CD4-positive, alpha-beta T cell (primary cell): ENCODE measurements around the gene IL18R1. TPM values are rescaled to one million over a fixed set of nuclear protein-coding genes. Genes with fewer than 3 reads are reported as not detected.

ENCODE experiments used
- ATAC-seq: fragments of 200-7000 bp; cut with Tn5 transposase; one replicate; pipeline ENCODE4 v1.10.0; 2022; ENCODE audit warnings: mild to moderate bottlenecking; ENCODE audit not compliant: poor library complexity
- CTCF ChIA-PET: fragments of 350-600 bp; sonication (Branson Sonifier 250); formaldehyde crosslinking; loops from one replicate; lab custom pipeline; 2021; ENCODE audit warnings: antibody characterized with exemption, inconsistent platforms; lab: Charles Lee
- POLR2A ChIA-PET: fragments of 350-600 bp; sonication (Branson Sonifier 250); formaldehyde crosslinking; loops from one replicate; lab custom pipeline; 2021; ENCODE audit warnings: antibody characterized with exemption, inconsistent platforms; lab: Charles Lee
- DNase-seq, 14 experiments: peaks; one replicate each; pipeline ENCODE4 v3.0.0-alpha.2; 2013 to 2020; ENCODE audit warnings: mixed read lengths in 2 of 14
- H3K27ac ChIP-seq, 2 donors: one replicate each; pipeline versions ENCODE4 v1.5.1 to v1.7.0; 2013; ENCODE audit warnings: low read length in 2 of 2, low read depth in 1 of 2, mild to moderate bottlenecking in 1 of 2
- H3K27me3 ChIP-seq, 2 experiments: 1 replicate in 1 of 2; 2 replicates in 1 of 2; pipeline versions ENCODE4 v1.6.1 to v1.7.0; 2013; ENCODE audit warnings: low read length in 2 of 2, control low read depth in 1 of 2, mild to moderate bottlenecking in 1 of 2, moderate library complexity in 1 of 2; ENCODE audit not compliant: insufficient read depth in 2 of 2, control insufficient read depth in 1 of 2
- H3K36me3 ChIP-seq: one replicate; pipeline ENCODE4 v1.6.1; 2013; ENCODE audit warnings: low read length, control low read depth; ENCODE audit not compliant: insufficient read depth
- H3K4me1 ChIP-seq: one replicate; pipeline ENCODE4 v1.6.1; 2013; ENCODE audit warnings: low read length, control low read depth; ENCODE audit not compliant: insufficient read depth
- H3K4me3 ChIP-seq: one replicate; pipeline ENCODE4 v1.5.1; 2013; ENCODE audit warnings: mild to moderate bottlenecking, low read length, moderate library complexity
- H3K9me3 ChIP-seq, 2 experiments: 1 replicate in 1 of 2; 2 replicates in 1 of 2; pipeline versions ENCODE4 v1.6.1 to v1.7.0; 2013; ENCODE audit warnings: low read length in 2 of 2, mild to moderate bottlenecking in 2 of 2, control low read depth in 1 of 2, moderate library complexity in 1 of 2; ENCODE audit not compliant: control insufficient read depth in 1 of 2, insufficient read depth in 1 of 2
- H3K27ac Mint-ChIP-seq: one replicate; pipeline ENCODE4 v1.8.0; 2020; ENCODE audit warnings: mixed read lengths
- H3K27me3 Mint-ChIP-seq: one replicate; pipeline ENCODE4 v1.8.0; 2021; ENCODE audit warnings: mixed read lengths
- H3K36me3 Mint-ChIP-seq: one replicate; pipeline ENCODE4 v1.8.0; 2021; ENCODE audit warnings: low read depth, mixed read lengths
- H3K4me1 Mint-ChIP-seq: one replicate; pipeline ENCODE4 v1.8.0; 2021; ENCODE audit warnings: low read depth, mixed read lengths
- H3K4me3 Mint-ChIP-seq: one replicate; pipeline ENCODE4 v1.8.0; 2020; ENCODE audit warnings: mild to moderate bottlenecking, mixed read lengths
- H3K9me3 Mint-ChIP-seq: one replicate; pipeline ENCODE4 v1.8.0; 2020; ENCODE audit warnings: mixed read lengths
- CTCF ChIP-seq: fragments of 200-600 bp; IDR thresholded peaks from one replicate; pipeline ENCODE4 v1.8.0; 2022; ENCODE audit warnings: antibody characterized with exemption, mild to moderate bottlenecking
- intact Hi-C, 2 experiments: fragments of 100-400 bp; cut with DNase I in 1 of 2; cut with micrococcal nuclease in 1 of 2; formaldehyde crosslinking; loops; one replicate each; pipeline versions ENCODE4 v1.15.1 to v1.9.0; 2023 to 2025; cut with DNase I, micrococcal nuclease
- total RNA-seq, 174 experiments: library from RNA in 2 of 174; stranded (reverse) in 2 of 174; gene quantifications; one replicate each; pipeline ENCODE4 v1.2.3 and lab custom pipeline; 2021 to 2026

IL18R1 gene
- total RNA-seq, 2 experiments from 2014 or later, result 7.6 to 9.1 TPM

- ChIA-PET CTCF (no interaction called here), POLR2A (no interaction called here)
- Histone ChIP-seq H3K27ac (no peak overlapping the region), H3K4me1 (peaks cover 5% of the 10 kb centered on the region), H3K9me3 (no peaks in the 10 kb centered on the region), H3K27me3 (no peaks in the 10 kb centered on the region), H3K4me3 (no peak overlapping the region), H3K36me3 (no peaks in the 10 kb centered on the region)
- no peaks in the 10 kb centered on the region for H3K36me3 Mint-ChIP-seq
- peaks cover 22% of the 10 kb centered on the region for H3K4me1 Mint-ChIP-seq
- no peak for ATAC-seq
- no peaks in the 10 kb centered on the region for H3K27me3 Mint-ChIP-seq
- intact Hi-C loops, result no loop called here
- DNase-seq, result no peak
- no peak overlapping the region for H3K27ac Mint-ChIP-seq
- TF ChIP-seq CTCF, result no peak
- no peak overlapping the region for H3K4me3 Mint-ChIP-seq
- no peaks in the 10 kb centered on the region for H3K9me3 Mint-ChIP-seq
Measured at GRCh38 chr2:102396012-102396411, 40.4 kb downstream of the IL18R1 start.

GRCh38 chr2:102397209-102397608, 41.6 kb downstream of the IL18R1 start:
- no peak overlapping the region for H3K4me3 ChIP-seq
- DNase-seq, result no peak
- ATAC-seq, result no peak
- H3K27ac ChIP-seq, result no peak overlapping the region
- H3K36me3 ChIP-seq, result no peaks in the 10 kb centered on the region
- no peaks in the 10 kb centered on the region for H3K9me3 ChIP-seq
- H3K4me1 ChIP-seq, result peaks cover 3% of the 10 kb centered on the region
- ChIA-PET POLR2A (interaction anchor here (1.1 kb wide), 1 partner anchor 1970 kb away, joined by 3 read pairs; no protein-coding TSS in a partner anchor), CTCF (no interaction called here)
- Mint-ChIP-seq H3K9me3 (no peaks in the 10 kb centered on the region), H3K36me3 (no peaks in the 10 kb centered on the region), H3K4me1 (peaks cover 14% of the 10 kb centered on the region), H3K27me3 (no peaks in the 10 kb centered on the region), H3K4me3 (no peak overlapping the region), H3K27ac (no peak overlapping the region)
- intact Hi-C loops, result no loop called here
- no peaks in the 10 kb centered on the region for H3K27me3 ChIP-seq
- TF ChIP-seq CTCF, result no peak

DNA sequence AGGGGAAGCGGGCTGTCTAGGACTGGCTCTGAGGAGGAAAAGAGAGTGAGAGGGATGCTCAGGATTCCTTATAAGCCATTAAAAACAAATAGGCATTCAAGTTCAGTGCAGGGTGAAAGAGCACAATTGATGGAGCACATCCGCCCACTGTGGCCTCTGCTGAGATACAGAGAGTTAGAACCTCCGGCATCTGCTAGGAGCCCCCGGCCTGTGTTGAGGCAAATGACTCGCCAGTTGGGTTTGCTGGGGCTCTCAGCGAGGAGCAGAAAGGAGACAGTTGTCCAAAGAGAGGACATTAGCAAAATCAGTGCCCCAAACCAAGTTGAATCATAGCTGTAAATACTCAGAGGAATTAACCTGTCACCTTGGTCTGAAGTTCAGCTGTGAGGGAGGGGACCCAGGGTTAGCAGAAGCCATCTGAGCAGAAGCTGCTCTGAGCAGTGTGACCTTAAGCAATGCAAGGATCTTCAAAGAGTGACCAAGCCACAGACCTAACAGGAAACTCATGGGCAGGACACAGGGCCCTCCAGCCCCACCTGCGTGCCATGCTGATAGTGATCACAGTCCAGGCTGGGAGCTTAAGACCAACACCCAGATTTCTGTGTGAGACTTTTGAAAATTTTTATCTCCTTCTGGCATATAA, 44.0 kb downstream of the IL18R1 start:
- Mint-ChIP-seq H3K36me3 (no peaks in the 10 kb centered on the region), H3K4me1 (peaks cover 13% of the 10 kb centered on the region), H3K9me3 (no peaks in the 10 kb centered on the region), H3K4me3 (no peak overlapping the region), H3K27ac (no peak overlapping the region), H3K27me3 (no peaks in the 10 kb centered on the region)
- no peaks in the 10 kb centered on the region for H3K27me3 ChIP-seq
- ChIA-PET POLR2A (no interaction called here), CTCF (no interaction called here)
- H3K4me1 ChIP-seq, result peaks cover 3% of the 10 kb centered on the region
- H3K9me3 ChIP-seq, result no peaks in the 10 kb centered on the region
- TF ChIP-seq CTCF, result no peak
- ATAC-seq (no peak), DNase-seq (no peak)
- intact Hi-C loops, result no loop called here
- H3K27ac ChIP-seq, result no peak overlapping the region
- H3K36me3 ChIP-seq, result no peaks in the 10 kb centered on the region
- no peak overlapping the region for H3K4me3 ChIP-seq
